Stimulated activated CD8-positive, alpha-beta memory T cell treated with anti-CD3 and anti-CD28 coated beads, Interleukin-15, amount 100 ng/mL, for 1 hour (primary cell): Measurements from ENCODE around the gene LONP1.

ENCODE experiments used
- DNase-seq: peaks from one replicate; pipeline ENCODE4 v3.0.0-alpha.2; 2020; ENCODE audit warnings: low read depth

LONP1 gene

GRCh38 chr19:5645409-5645808 is 74.5 kb downstream of the LONP1 start:
- no peak for DNase-seq

- DNase-seq: no peak
Observed at GRCh38 chr19:5644037-5644436, 75.9 kb downstream of the LONP1 start.

DNA sequence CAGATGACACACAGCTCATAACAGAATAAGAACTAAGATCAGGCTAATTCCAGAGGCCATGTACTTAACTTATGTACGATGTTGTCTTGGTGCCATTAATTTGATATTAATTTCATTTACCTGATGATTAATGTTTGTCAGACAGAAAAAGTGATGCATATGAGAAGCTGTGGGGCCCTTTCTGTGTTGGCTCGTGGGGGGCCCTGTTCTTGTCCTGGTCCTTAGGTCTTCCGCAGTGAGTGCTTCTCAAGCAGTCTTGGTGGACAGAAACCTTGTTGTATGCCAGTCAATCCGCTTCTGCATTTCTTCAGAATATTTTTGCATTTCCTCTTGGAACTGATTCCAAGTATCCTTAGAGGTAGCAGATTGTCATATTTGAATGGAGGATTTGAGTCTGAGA is 76.9 kb downstream of the LONP1 start:
- DNase-seq: no peak

- no peak for DNase-seq
Observed at GRCh38 chr19:5642204-5642603, 77.7 kb downstream of the LONP1 start.
